NCI-H1417 (cell line): ENCODE measurements around the gene GSG1L.
"Not testable (repeated sequence)": the region's sequence is repeated elsewhere in the genome, so short reads cannot be mapped to it uniquely, and the experiment has no call there.

Experiments
- DNase-seq, 3 experiments: peaks; one replicate each; lab custom pipeline; 2025; lab: John Stamatoyannopoulos, UW

The GSG1L gene

GRCh38 chr16:27756206-27756970 lies 307.1 kb downstream of the GSG1L start:
- no peak for DNase-seq

- peak in 1 of 3 experiments; percentile 36 for DNase-seq
These were observed 308.5 kb downstream of the GSG1L start for GRCh38 chr16:27754788-27755690.

GRCh38 chr16:27753563-27753962 lies 310.0 kb downstream of the GSG1L start:
- no peak for DNase-seq

GRCh38 chr16:27752241-27752640 lies 311.3 kb downstream of the GSG1L start:
- DNase-seq = no peak

GRCh38 chr16:27751676-27752075 lies 311.8 kb downstream of the GSG1L start:
- DNase-seq = no peak

- DNase-seq = no peak
These were observed 312.3 kb downstream of the GSG1L start for GRCh38 chr16:27751233-27751632.

- DNase-seq = no peak
These were observed 313.6 kb downstream of the GSG1L start for GRCh38 chr16:27749946-27750345.

GRCh38 chr16:27749547-27749875 lies 314.0 kb downstream of the GSG1L start:
- DNase-seq = peak in 1 of 3 experiments; percentile 28

- peak; percentile 7 to 69 (median 8) for DNase-seq
These were observed 314.5 kb downstream of the GSG1L start for GRCh38 chr16:27748868-27749546.

GRCh38 chr16:27747946-27748345 lies 315.6 kb downstream of the GSG1L start:
- DNase-seq = no peak

- no peak for DNase-seq
These were observed 317.2 kb downstream of the GSG1L start for GRCh38 chr16:27746076-27746855.

GRCh38 chr16:27745348-27745747 lies 318.2 kb downstream of the GSG1L start:
- DNase-seq = no peak

GRCh38 chr16:27743963-27744362 lies 319.6 kb downstream of the GSG1L start:
- DNase-seq = no peak

- not testable (repeated sequence) for DNase-seq
These were observed 320.5 kb downstream of the GSG1L start for GRCh38 chr16:27743001-27743400.

- no peak for DNase-seq
These were observed 321.2 kb downstream of the GSG1L start for GRCh38 chr16:27742333-27742732.

- DNase-seq = no peak
These were observed 322.9 kb downstream of the GSG1L start for GRCh38 chr16:27740496-27741201.

GRCh38 chr16:27739606-27740357 lies 323.7 kb downstream of the GSG1L start:
- no peak for DNase-seq

- no peak for DNase-seq
These were observed 324.9 kb downstream of the GSG1L start for GRCh38 chr16:27738596-27738995.
